ENCODE results near the gene PTPN12. TPM values are rescaled to one million over a fixed set of nuclear protein-coding genes. Genes with fewer than 3 reads are reported as not detected.
A peak's percentile ranks its signal among the peaks of the same experiment; 100 is the strongest.

The PTPN12 gene
- total RNA-seq, 1 experiment from 2014 or later, result 118 TPM

DNA sequence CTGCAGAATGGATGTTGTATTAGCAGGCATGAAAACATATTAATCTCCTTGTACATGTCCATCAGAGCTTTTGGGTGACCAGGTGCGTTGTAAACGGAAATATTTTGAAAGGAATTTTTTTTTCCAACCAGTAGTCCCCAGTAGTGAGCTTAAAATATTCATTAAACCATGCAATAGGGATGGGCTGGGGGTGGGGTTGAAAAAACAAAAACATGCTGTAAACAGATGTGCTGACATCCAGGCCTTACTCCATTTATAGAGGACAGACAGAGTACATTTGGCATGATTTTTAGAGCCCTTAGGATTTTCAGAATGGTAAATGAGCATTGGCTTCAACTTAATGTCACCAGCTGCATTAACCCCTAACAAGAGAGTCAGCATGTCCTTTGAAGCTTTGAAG is 50.2 kb downstream of the PTPN12 start:
- POLR2A ChIA-PET (ENCODE audit: unreplicated experiment), result no interaction called here
- TF ChIP-seq EZH2 (IDR thresholded peaks at IDR 0.05; ENCODE audit: low read depth), result no peak
- TF ChIP-seq, protein P1, sequence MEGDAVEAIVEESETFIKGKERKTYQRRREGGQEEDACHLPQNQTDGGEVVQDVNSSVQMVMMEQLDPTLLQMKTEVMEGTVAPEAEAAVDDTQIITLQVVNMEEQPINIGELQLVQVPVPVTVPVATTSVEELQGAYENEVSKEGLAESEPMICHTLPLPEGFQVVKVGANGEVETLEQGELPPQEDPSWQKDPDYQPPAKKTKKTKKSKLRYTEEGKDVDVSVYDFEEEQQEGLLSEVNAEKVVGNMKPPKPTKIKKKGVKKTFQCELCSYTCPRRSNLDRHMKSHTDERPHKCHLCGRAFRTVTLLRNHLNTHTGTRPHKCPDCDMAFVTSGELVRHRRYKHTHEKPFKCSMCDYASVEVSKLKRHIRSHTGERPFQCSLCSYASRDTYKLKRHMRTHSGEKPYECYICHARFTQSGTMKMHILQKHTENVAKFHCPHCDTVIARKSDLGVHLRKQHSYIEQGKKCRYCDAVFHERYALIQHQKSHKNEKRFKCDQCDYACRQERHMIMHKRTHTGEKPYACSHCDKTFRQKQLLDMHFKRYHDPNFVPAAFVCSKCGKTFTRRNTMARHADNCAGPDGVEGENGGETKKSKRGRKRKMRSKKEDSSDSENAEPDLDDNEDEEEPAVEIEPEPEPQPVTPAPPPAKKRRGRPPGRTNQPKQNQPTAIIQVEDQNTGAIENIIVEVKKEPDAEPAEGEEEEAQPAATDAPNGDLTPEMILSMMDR (conservative IDR thresholded peaks at IDR 0.05), result no peak
- Histone ChIP-seq H3K9me3 (ENCODE audit: insufficient read depth, low read depth) (no peaks in the 10 kb centered on the region), H3K27me3 (ENCODE audit: insufficient read depth, low read depth) (no peaks in the 10 kb centered on the region), H3K79me2 (ENCODE audit: low read depth) (peaks cover 28% of the 10 kb centered on the region), H3K36me3 (ENCODE audit: low read depth) (peaks cover 38% of the 10 kb centered on the region), H2AFZ (no peak overlapping the region), H3F3A (ENCODE audit: insufficient read depth, low read depth) (peaks cover 77% of the 10 kb centered on the region), H3K9me2 (ENCODE audit: insufficient read depth) (no peaks in the 10 kb centered on the region), H3K4me2 (no peak overlapping the region), H4K20me1 (ENCODE audit: insufficient read depth) (peaks cover 59% of the 10 kb centered on the region), H3K4me3 (no peak overlapping the region), H3K27ac (no peak overlapping the region), H3K4me1 (replicated peaks; ENCODE audit: insufficient read depth) (no peaks in the 10 kb centered on the region)
- intact Hi-C loops (cut with micrococcal nuclease; ENCODE audit: unreplicated experiment), result loop anchor here (5.0 kb wide), 1 partner anchor 40 kb away; no protein-coding TSS in a partner anchor
- CTCF ChIA-PET, result no interaction called here
- BruUV-seq (replicated peaks), result no TSS peak
- DNase-seq, result no peak

DNA sequence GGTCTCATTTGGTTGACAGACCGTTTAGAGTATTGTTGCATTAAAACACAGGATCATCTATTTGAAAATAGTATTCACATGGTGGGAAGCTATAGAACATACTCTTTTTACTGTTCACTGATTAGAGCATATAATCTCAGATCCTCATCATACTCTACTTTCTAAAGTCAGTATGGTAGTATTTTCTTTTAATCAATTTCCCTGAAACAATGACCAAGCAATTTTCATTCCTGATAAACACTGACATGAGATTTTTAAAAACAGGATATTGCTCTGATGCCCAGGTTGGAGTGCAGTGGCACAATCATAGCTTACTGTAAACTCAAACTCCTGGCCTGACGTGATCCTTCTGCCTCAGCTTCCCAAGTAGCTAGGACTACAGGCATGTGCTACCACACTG is 63.9 kb downstream of the PTPN12 start:
- H3K9me2 ChIP-seq (ENCODE audit: insufficient read depth), result no peaks in the 10 kb centered on the region
- no peak overlapping the region for H3K4me2 ChIP-seq
- 0 out of 2 replicates have a peak overlapping the region, but pooled peaks have one; percentile 12 for H3K27ac ChIP-seq
- H4K20me1 ChIP-seq (ENCODE audit: insufficient read depth), result peaks cover 28% of the 10 kb centered on the region
- CTCF ChIA-PET, result no interaction called here
- no peaks in the 10 kb centered on the region for H3K27me3 ChIP-seq (ENCODE audit: insufficient read depth, low read depth)
- no peaks in the 10 kb centered on the region for H3K4me1 ChIP-seq (replicated peaks; ENCODE audit: insufficient read depth)
- H3K9me3 ChIP-seq (ENCODE audit: insufficient read depth, low read depth), result no peaks in the 10 kb centered on the region
- no peak for DNase-seq
- H3K4me3 ChIP-seq, result no peak overlapping the region
- peaks cover 41% of the 10 kb centered on the region for H3K36me3 ChIP-seq (ENCODE audit: low read depth)
- H3F3A ChIP-seq (ENCODE audit: insufficient read depth, low read depth), result peaks cover 73% of the 10 kb centered on the region
- 0 out of 2 replicates have a peak, but pooled peaks cover 5% of the 10 kb centered on the region for H3K79me2 ChIP-seq (ENCODE audit: low read depth)
- POLR2A ChIA-PET (ENCODE audit: unreplicated experiment), result no interaction called here
- intact Hi-C loops (cut with micrococcal nuclease; ENCODE audit: unreplicated experiment), result no loop called here
- no peak overlapping the region for H2AFZ ChIP-seq
- TF ChIP-seq EZH2 (IDR thresholded peaks at IDR 0.05; ENCODE audit: low read depth), result no peak
- TF ChIP-seq, protein P1 (conservative IDR thresholded peaks at IDR 0.05), result no peak
- no TSS peak for BruUV-seq (replicated peaks)

DNA sequence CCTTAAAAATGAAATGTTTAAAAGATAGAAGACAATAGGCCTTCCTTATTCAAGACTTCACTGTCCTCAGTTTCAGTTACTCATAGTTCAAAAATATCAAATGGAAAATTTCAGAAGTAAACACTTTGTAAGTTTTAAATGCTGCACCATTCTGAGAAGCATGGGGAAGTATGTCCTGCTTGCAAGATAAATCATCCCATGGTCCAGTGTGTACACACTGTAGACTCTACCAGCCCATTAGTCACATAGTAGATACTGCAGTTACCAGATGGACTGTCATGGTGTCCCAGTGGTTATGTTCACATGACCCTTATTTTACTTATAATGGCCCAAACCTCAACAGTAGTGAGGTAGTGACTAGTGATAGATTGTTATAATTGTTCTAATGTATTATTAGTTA is 69.5 kb downstream of the PTPN12 start:
- Histone ChIP-seq H3K79me2 (ENCODE audit: low read depth) (0 out of 2 replicates have a peak, but pooled peaks cover 15% of the 10 kb centered on the region), H3K9me3 (ENCODE audit: insufficient read depth, low read depth) (no peaks in the 10 kb centered on the region), H3K36me3 (ENCODE audit: low read depth) (peaks cover 42% of the 10 kb centered on the region), H3K4me3 (no peak overlapping the region), H2AFZ (no peak overlapping the region), H3K4me2 (no peak overlapping the region), H3K27me3 (ENCODE audit: insufficient read depth, low read depth) (no peaks in the 10 kb centered on the region), H4K20me1 (ENCODE audit: insufficient read depth) (peaks cover 51% of the 10 kb centered on the region), H3F3A (ENCODE audit: insufficient read depth, low read depth) (peaks cover 77% of the 10 kb centered on the region), H3K27ac (0 out of 2 replicates have a peak overlapping the region, but pooled peaks have one; percentile 5), H3K4me1 (replicated peaks; ENCODE audit: insufficient read depth) (peaks cover 16% of the 10 kb centered on the region), H3K9me2 (ENCODE audit: insufficient read depth) (no peaks in the 10 kb centered on the region)
- intact Hi-C loops (cut with micrococcal nuclease; ENCODE audit: unreplicated experiment), result no loop called here
- ChIA-PET POLR2A (ENCODE audit: unreplicated experiment) (no interaction called here), CTCF (no interaction called here)
- no TSS peak for BruUV-seq (replicated peaks)
- TF ChIP-seq, protein P1 (conservative IDR thresholded peaks at IDR 0.05), result no peak
- TF ChIP-seq EZH2 (IDR thresholded peaks at IDR 0.05; ENCODE audit: low read depth), result no peak
- DNase-seq, result no peak

Measured in PC-9 (cell line).